NCI-H1105 (cell line): ENCODE results near the gene HCN4.

Experiments
- DNase-seq: peaks from one replicate; lab custom pipeline; 2025; lab: John Stamatoyannopoulos, UW

Gene HCN4

DNA sequence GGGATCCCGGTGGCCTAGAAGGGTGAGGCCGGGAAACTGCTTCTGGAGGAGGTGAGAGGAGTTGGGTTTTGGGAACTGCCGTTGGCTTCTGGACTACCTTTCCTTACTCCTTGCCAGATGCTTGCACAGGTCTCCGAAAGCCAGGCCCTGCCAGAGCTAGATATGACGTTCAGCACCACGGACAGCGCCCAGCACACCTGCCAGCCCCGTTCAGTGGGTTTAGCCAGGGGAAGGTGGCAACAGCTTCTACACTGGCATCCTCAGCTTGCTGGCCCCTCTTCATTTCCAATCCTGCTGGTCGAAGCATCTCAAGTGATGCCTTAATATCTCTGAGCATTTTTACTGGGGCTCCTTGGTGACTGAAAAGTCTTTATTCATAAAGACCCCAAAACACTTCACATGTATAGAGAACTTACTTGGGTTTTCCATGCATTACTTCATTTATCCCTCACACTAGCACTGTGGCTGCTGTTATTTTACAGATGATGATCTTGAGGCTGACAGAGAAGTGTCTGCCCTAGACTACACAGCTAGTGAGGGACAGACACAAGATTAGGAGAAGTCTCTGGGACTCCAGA lies 21.9 kb downstream of the HCN4 start:
- DNase-seq, result no peak

DNA sequence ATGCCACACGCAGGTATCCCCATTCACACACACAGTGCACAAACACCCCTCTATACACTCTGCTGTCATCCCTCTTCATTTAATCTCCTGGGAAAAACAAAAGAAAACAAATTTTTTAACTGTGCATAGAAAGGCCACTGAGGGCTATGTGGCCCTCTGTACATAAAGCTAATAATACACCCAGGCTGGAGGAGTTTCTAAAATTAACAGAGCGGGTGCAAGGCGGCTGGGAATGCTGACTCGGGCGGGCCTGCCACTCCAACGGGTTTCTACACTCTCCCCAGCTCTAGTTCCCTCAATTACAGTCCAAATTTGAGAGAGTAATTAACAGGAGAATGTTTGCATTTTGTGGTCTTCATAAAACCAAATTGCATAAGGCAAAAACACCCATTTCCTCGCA lies 23.1 kb downstream of the HCN4 start:
- DNase-seq, result no peak

DNA sequence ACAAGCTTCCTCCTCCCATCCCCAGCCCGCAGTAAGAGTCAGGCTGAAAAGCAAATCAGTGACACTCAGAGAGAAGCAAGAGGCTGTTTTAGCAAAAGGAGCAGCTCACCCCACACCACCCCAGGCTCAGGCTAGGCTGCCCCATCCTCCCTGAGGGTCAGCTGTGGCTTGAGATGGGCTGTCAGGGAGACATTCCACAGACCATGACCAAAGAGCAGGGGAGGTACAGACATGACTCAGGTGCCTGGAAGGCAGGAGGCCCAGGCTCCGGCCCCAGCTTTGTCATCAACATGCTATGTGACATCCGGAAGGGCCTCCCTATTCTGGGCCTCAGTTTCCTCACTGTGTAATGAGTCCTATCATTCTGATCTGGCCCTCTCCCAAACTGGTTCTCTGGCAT lies 24.7 kb downstream of the HCN4 start:
- no peak for DNase-seq

DNA sequence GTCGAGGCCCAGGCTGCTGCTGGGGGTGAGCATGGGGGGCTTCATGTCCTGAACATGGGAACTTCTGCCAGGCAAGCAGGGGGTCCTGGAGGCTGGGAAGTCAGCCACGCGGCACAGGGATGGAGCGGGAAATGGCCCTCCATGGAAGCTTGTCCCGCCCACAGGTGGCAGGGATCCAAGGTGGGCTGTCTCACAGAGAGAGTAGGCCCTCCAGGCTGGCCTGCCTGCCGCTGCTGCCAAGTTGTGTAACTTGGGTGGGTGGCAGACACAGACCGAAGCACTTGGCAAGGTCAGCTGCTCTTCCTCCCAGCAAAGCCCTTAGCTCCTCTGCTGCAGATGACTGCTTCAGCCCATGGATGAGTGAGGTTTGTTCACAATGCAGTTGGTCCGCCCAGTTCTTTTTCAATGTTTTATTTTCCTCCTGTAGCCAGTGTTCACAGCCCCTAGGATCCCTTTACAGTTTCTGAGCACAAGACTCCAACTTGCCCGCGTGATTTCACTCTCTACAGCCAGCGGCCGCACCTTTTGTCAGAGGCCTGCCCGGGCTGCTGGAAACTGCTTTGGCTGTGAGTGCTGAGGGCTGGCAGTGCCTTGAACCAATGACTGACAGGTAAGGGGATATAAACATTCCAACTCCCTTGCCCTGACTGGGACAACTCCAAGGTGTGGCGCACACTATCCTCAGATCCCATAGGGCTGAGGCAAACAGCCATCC lies 26.7 kb downstream of the HCN4 start:
- DNase-seq, result no peak

DNA sequence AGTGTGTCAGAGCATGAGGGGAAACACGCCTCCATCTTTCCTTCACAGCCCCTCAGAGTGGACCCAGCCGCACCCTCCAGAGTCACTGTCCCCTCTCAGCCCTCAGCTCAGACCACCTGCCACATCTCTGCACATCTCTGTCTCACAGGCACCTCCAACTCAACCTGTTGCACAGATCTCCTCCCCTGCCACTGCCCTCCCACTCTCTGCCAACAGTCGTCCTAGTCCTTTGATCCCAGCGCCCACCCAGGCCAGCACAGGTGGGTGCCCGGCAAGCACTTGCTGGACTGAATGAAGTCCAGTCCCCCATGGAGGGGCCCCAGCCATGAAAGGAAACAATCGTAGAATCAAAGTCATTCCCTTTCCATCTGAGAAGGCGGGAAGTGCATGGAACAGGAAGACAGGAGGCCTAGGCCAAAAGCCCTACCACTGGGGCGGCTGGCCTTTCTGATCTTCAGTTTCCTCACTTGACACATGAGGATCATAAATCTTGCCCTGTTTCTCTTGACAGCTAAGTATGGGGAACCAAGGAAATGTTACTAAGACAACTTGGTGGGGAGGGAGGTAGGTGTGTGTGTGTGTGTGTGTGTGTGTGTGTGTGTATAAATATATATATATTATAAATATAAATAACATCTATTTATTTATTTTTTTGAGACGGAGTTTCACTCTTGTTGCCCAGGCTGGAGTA lies 28.1 kb downstream of the HCN4 start:
- no peak for DNase-seq

DNA sequence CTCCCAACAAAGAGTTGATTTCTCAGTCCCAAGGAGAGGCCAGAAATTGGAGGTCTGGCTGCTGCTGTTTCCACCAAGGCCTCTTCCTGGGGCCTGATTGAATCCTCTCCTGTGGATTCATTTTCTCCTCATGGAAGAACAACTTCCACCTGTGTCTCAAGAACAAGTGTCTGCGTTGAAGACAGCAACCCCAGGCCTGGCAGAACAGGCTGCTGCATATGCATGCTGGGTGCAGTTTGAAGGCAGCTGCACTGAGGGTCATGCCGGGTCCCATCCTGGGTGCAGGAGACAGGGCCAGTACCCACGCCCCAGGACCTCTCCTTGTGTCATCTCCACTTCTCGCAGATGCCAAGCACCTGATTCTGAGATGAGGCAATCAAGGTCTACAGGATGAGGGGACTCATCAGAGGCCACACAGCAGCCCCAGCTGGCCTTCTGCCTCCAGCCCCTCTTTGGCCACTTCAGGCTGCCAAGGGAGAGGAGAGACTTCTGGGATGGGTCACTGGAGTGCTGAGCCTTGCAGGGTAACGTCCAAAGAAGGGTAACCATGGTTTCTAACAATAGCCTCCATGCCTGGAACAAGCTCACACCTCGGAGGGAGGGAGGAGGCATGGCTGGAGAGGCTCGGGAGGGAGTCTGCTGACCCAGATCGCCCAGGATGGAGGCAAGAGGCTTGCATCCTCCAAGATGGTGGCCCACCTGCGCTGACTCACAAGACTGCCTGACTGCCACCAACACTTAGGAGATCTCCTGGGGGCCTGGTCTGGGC lies 30.0 kb downstream of the HCN4 start:
- DNase-seq, result no peak

DNA sequence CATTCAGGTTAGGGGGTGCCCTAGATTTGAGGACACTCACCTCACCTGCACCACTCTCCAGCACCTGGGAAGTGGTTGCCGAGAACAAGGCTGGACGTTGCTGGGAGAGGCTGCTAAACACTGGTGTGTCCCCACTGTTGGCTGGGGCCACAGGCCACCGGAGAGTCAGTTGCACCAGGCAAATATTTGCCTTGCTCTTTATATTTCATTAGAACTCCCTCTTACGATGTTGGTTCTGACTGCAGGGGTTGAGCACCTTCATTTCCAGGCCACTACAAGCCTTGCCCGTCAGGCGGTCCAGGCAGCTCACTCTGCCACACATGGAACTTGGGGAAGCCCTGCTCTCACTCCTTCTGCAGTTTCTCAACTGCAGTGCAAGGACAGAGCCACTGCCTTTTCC lies 30.7 kb downstream of the HCN4 start:
- DNase-seq, result no peak

DNA sequence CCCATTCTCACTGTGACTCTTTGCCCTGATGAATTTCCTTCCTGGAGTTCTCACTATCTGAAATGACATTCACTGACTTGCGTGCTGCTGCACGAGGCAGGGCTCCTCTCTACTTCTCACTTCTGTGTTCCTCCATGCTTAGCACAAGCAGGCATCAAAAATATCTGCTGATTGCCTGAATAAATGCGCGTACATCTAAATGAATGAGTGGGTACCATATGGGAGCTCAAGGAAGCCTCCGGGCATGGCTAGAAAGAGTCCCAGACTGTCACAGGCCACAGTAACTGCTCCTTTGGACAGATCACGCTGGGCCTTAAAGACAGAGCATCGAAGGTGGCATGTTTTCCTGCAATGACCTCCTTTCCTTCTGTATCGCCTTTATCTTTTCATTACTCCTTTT lies 31.6 kb downstream of the HCN4 start:
- DNase-seq, result no peak

DNA sequence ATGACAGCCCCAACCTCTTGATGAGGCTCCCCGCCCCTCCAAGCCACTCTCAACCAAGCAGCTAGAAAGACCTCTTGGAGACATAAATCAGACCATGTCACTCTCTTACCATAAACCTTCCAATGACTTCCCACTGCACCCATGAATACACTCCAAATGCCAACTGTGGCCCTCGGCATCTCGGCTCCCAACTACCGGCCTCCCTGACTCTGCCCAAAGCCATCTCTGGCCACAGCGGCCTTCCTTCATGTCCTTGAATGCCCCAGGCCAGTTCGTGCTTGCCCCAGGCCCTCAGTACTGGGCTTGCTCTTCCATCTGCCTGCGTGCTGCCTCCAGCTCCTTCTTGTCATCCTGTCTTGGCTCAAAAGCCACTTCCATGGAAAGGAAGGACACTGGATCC lies 32.0 kb downstream of the HCN4 start:
- DNase-seq, result no peak

DNA sequence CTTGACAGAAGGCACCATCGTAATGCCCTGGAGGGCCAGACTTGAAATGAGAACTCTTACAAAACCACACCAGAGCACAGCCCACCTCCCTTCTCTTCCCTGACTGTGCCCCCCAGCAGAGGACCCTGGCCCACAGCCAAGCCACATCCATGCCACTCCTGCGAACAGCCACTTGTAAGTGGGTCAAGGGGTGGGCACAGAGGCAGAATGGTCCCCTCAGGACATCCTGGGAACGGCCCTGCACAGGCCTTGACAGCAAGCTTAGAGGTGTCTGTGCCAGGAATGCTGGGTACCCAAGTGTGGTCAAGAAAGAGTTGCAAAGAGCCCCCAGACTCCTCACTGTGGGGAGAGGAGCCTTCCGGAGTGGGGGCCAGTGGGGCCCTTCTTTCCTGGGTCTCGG lies 33.3 kb downstream of the HCN4 start:
- no peak for DNase-seq

DNA sequence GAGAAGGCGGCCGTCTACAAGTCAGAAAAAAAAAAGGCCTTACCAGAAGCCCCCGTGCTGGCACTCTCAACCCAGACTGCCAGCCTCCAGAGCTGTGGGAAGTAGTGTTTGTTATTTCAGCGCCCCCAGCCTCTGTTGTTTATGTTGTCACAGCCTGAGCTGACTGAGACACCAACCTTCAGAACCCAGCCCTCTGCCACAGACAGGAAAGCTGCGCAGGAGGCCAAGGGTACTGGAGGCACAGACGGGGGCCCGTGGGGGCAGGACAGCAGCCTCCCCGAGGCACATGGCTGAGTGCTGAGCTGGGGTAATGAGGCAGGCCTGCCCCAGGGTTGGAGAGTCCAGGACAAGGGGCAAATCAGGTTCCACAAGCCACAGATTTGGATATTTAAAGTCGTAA lies 33.7 kb downstream of the HCN4 start:
- no peak for DNase-seq

DNA sequence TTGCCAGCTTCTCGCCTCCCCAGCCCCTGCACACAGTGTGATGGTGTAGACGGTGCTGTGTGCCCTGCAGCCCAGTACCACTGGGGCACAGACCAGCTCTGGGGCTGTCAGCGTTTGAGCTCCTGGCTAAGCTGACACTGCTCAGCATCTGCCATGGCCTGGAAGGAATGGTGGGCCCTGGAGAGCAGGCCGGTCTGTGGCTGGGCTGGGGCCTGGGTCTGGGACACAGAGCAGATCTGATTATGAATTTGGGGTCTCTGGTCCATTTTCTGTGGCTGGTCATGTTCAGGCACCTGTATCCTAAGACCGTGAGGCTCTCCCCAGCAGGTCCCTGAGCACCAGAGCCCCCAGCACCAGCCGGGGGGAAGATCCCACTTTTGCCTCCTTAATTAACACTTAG lies 34.7 kb downstream of the HCN4 start:
- DNase-seq, result no peak

DNA sequence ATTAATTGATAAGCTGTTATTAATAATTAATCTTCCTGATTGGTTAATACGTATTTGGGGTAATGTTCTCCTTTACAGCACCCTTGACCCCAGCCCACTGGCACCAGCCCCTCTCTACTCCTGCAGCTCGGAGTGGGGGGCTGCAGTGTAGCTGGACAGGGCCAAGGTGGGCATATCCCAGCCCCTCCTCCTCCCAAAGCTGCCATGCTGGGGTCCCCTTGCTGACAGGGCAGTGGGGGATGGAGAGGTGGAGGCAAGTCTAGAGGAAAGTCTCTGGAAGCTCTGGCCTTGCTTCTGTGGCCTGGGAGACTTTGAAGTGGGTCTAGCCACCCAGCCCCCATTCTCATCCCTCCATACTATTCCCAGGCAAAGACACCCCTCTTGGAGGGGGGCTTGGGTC lies 35.8 kb downstream of the HCN4 start:
- DNase-seq, result no peak

DNA sequence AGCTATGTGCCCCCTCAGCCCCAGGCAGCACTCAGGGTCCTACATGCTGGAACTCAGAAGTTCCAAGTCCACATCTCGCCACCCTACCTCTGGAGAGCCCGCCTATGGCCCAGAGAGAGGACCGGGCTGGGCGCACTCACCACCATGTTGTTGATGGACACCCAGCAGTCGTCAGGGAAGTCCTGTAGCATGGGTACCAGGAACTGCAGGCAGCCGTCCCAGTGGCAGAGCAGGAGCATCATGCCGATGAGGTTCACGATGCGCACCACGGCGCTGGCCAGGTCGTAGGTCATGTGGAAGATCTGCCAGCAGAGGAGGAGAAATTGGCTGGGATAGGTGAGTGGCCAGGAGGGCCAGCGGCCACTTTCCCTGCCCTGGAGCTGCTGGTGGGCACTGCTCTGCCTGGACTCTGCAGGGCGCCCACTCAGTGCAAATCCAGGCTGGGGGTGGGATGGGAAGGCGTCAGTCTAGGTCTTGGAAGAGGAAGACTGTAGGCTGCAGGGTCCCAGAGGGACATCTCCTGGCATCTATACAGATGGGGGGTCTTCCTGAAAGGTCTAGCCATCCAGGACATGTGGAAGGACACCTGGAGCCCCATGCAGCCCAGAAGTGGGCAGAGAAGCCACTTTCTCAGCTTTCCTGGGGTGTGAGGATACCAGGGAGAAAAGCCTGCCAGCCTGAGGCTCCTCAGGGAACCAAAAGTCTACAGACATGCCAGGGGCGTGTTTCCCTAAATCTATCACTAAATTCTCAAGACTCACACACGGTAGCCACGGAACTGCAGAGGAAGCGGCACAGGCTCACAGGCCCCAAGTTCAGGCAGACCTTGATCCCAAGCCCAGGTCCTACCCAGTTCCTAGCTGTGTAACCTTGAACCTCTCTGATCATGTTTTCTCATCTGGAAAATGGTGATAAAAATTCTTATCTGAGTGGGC lies 36.5 kb downstream of the HCN4 start:
- DNase-seq, result no peak

DNA sequence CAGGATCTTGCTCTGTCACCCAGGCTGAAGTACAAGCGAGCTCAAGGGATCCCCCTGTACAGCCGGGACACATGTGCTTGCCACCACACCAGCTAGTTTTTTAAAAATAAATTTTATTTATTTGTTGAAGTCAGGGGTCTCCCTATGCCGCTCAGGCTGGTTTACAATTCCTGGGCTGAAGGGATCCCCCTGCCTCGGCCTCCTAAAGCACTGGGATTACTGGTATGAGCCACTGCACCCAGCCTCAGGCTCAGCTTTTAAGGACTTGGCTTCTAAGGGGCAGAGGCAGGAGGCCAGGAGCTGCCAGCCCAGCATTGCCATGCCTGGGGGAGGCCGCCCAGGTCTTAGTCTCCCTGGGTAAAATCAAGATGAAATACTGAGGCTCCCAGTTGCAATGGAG lies 37.3 kb downstream of the HCN4 start:
- no peak for DNase-seq

DNA sequence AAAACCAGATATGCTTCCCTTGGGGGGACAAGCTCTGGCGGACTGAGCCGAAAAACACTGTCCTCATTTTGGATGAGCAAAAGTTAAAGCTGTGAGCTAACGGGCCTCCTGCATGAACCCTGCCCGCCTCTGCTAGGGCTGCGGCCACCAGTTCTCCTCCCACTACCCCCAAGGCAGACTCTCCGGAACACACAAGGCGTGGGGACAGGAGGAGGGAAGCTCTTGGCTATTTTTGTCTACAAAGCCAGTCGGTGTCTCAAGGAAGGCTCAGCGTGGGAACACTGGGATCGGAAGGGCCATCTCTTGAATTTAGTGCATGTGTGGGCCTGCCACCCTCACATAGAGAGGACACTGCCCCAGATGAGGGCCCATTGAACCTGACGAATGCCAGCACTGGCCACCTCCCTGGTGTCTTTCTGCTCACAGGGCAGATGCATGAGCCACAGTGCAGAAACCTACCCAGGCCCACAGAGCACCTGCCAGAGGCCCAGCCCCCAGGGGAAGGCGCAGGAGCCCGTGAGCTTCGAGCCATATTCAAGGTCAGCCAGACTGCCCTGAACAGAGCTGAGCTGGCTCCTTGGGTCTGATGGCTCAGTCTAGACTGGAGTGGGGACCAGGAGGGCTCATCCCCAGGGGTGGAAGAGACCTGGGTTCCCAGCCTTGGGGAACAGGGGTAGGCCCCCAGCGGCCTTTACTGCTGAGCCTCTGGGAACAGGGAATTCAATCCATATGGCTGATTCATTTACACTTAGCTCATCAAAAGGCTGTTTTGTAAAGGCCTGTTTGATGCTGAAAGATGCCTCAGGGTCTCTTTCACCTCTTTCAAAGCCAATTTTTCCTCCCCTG lies 38.3 kb downstream of the HCN4 start:
- DNase-seq, result no peak

DNA sequence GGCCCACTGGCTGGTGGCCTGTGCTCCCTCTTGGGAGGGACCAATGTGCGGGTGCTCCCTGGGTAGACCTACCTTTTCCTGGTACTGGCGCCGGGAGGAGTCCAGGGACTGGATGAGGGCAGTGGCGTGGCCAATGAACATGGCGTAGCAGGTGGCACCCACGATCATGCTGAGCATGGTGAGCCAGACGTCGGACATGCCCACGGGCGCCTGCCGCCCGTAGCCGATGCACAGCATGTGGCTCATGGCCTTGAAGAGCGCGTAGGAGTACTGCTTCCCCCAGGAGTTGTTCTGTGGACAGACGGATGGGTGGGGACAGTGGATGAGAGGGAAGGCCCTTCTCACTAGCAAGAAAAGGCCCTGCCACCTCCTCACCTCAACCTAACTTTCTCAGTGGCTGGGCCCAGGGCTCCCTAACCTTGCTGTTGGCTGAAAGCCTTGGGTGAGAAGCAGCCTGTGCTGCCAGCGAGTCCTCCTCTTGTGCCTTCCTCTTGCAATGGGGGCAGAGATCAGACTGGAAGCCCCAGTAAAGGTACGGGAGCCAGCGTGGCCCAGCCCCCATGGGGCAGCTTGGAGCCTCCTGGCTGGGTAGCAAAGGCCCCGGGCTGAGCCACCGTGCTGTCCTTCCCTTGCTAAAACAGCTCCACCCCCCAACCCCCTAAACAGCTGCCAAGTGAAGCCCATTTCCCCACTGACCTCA lies 39.1 kb downstream of the HCN4 start:
- DNase-seq, result no peak

DNA sequence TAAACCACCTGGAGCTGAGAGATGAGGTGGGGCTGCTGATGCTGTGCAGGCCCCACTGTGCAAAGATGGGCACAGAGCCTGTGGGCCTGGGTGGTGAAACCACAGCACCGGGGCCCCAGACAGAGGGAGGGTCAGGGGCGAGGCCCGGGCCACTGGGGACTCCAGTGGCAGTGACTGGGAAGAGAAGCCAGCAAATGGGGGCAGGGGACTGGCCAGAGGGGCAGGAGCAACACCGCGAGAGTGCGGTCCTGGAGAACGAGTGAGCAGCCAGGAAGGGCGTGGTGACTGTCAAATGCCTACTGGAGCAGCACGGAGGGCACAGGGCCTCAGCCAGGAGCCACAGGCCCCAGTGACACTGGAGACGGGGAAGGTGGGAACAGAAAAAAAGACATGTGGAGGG lies 39.8 kb downstream of the HCN4 start:
- DNase-seq, result no peak

DNA sequence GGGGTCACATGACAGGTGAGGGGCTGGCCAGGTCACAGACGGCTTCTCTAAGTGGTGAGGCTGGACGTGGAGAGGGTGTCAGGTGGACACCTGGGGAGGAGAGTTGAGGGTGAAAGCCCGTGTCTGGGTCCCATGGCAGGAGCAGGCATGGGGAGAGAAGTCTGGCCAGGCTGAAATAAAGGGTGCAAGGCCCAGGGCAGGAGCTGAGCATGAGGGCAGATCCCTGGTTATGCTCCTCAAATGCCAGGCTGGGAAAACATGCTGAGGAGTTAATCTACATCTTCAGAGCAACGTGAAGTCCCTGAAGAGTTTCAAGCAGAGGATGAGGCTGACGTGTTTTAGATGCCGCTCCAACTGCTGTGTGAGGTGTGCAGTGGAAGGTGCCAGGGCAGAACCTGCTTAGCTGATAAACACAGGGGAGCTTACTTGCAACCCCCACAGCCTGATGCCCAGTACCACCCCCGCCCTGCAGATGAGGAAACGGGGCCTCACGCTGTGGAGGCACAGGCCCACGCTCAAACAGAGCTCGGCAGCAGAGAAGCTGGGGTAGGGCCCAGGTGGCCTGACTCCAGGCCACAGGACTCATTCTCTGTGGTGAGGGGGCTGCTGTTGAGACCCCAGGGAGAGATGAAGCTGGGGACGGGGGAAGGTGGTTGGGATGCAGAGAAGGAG lies 40.5 kb downstream of the HCN4 start:
- no peak for DNase-seq

DNA sequence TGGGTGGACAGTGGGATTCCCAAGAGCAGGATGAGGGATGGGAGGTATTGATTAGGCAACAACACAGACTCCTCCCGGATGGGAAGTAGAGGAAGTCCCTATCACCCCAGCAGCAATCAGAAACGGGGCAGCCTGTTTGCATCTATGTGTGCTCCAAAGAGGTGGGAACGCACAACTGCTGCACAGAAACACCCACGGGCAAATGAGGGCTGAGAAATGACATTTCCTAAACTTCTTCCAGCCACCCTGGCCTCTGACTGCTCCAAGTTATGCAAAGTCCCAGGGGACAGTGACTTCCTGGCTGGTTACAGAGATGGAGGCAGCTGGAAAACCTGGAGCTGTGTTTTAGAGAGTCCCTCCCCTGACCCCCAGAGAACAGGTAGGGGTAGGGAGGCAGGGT lies 42.6 kb downstream of the HCN4 start:
- DNase-seq, result no peak
